CD4-positive, alpha-beta T cell treated with Interleukin-17A for 1 hour (primary cell): ENCODE results near the gene DNAH17.
"Not testable (repeated sequence)": the region's sequence is repeated elsewhere in the genome, so short reads cannot be mapped to it uniquely, and the experiment has no call there.

Experiments
- DNase-seq: peaks from one replicate; pipeline ENCODE4 v3.0.0-alpha.2; 2020

The DNAH17 gene

DNA sequence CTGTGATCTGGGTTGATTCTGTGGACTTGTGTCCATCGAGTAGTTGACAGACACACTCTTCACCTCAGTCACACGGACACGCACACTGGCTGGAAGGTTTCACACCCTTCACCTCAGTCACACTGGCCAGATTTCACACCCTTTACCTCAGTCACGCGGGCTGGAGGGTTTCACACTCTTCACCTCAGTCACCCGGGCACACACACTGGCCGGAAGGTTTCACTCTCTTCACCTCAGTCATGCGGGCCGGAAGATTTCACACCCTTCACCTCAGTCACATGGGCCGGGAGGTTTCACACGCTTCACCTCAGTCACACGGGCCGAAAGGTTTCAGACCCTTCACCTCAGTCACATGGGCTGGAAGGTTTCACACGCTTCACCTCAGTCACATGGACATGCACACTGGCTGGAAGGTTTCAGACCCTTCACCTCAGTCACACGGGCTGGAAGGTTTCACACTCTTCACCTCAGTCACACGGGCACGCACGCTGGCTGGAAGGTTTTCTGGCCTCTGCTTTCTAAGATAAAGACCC is 102.5 kb downstream of the DNAH17 start:
- peak; percentile 51 for DNase-seq

DNA sequence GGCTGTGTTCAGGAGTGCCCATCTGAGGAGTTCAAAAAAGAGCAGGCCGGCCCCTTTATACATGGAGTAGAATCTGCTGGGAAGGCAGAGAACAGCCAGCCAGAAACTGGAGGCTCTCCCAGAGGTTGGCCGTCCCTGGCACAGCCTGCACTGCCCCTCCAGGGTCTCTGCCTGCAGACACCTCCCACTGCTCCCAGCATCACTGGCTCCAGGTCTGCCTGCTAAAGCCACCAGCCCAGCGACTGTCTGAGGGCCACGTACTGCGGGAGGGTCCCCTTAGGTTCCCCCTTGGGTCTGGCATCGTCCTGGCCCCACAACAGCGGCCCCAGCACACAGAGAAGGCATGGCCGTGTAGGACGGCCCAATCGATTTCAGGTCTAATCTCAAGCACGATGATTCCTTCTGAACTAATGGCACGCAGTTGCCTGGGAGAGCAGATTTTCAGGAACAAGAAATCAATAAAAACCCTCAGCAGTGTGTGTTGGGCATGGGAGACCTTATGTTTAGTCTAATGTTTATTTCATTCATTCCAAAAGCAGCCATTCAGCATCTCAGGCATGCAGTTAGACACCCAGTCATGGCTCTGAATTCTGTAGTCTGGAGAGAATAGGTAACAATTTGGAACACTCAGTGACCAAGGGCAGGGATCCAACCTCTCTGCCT is 103.1 kb downstream of the DNAH17 start:
- no peak for DNase-seq

DNA sequence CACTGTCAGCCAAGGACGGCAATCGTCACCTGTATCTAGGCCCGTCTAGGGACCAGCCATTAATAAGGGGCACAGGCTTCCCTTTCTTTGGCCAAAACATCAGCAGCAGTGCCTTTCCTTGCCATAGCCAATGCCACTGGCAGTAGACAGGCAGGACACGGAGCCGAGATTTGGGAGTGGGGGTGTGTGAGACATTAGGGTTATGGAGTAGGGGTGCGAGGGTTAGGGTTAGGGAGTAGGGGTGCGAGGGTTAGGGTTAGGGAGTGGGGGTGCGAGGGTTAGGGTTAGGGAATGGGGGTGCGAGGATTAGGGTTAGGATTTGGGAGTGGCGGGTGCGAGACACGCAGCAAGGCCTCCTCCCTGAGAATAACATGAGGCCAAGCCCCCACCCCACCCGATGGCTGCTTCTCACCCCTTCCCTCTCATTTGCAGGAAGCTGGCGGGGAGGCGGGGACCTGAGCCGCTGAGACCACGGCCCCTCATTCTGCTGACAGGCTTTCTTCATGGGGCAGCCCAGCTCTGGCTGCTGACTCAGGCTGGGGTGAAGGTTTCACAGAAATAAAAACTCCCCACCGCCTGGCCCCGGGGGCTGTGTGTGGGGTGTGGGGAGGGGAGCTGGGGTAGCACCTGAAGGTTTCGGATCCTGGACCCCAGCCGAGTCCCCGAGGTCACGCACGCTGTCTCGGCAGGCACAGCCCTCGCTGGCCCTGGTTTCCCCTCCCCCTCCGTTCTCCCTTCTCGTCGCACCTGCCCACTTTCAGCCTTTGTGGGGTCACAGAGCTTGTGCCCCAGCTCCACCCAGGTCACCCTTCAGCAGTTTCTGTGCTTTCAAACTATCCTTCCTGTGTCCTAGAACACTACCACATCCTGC is 104.9 kb downstream of the DNAH17 start:
- no peak for DNase-seq

DNA sequence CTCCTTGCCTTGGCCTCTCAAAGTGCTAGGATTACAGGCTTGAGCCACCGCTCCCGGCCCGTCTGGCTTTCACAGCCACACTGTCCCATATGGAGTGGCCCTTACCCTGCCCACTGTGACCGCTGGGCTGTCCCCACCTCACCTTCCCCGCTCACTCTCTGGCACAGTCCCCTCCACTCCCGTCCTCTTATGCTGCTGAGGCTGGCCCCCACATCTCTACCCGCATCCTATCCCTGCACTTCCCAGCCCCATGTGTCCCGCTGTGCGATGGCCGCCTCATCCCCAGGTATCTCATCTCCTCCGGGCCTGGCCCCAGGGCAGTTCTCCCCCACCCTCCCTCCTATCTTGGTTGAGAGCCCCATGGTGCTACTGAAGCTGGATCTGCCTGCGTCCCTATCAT is 105.6 kb downstream of the DNAH17 start:
- no peak for DNase-seq

DNA sequence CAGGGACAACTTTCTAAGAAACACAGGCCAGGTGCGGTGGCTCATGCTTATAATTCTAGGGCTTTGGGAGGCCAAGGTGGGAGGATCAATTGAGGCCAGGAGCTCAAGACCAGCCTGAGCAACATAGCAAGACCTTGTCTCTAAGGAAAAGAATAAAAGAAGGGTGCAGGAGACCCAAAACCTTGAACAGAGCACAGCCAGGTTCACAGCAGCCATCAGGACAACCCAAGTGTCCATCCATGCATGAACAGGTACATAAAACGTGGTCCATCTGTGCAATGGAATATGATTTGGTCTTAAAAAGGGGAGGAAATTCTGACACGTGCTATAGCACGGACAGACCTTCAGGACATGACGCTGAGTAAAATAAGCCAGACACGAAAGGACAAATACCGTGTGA is 107.8 kb downstream of the DNAH17 start:
- no peak for DNase-seq

DNA sequence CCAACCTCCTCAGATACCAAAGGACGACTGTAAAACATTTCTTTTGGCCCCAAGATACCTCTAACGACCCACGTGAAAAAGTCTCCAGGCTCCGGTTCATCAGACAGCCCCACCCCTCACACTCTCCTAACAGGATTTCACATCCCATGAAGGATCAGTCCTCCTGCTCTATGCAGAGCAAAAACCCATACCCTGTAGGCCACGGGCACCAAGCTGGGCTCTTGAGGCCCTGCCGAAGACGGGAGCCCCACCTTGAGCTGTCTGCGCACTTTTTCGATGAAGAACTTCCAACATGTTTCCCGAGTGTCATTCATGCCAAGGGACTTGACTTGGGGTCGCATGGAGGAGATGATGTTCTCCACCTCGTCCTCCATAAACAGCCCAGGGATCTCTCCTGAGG is 108.8 kb downstream of the DNAH17 start:
- DNase-seq = no peak

DNA sequence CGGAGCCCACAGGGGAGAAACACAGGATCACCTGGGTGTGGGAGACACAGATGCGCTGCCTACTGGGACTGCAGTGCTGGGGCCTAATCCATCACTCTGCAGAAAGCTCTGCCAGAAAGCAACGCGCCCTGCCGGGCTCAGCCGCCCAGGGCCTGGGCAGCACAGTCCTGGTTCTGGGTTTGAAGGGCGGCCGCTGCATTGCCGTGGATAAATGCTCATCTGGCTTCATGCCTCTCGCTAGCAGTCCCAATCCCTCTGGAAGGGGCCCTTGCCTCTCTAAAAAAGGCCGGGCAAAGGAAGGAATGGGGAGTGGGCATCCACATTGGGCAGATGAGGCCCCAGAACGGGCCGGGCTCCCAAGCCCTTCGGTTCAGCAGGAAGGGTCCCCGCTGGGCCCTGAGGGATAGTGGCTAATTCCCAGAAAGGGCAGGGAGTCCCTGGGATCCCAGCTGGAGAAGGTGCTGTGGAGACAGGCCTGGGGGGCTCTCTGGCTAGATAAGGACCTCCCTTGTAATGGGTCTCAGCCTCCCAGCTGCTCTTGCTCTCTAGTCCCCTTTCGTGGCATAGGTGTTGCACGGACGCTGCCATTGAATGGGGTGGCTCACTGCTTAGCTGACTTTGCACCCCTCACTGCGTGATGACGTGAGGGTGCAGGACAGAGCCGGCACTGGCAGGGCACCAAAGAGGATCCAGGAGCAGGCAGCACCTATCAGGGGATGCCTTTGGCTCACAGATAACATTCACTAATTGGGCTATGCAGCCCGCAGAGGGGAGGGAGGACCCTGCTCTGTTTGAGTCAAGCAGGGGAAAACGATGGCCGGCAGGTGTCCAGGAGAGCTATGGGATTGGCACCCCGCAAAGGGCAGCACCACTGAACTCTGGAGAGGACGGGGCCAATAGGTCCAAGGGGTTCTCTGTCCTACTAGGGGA is 110.1 kb downstream of the DNAH17 start:
- no peak for DNase-seq

DNA sequence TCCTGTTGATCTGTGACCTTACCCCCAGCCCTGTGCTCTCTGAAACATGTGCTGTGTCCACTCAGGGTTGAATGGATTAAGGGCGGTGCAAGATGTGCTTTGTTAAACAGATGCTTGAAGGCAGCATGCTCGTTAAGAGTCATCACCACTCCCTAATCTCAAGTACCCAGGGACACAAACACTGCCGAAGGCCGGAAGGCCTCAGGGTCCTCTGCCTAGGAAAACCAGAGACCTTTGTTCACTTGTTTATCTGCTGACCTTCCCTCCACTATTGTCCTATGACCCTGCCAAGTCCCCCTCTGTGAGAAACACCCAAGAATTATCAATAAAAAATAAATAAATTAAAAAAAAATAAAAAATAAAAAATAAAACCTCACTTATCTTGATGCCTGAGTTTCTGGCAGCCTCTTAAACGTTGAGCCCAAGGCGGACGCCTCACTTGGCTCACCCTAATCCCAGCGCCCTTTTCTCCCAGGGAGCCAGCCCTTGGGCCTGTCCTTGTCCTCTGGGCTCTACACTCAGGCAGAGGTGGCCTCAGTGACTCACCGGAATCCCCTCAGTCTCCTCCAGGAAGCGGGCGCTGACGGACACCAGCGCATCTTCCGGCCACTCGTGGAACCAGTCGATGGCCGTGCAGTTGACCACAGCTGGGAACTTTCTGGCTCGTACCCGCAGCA is 110.9 kb downstream of the DNAH17 start:
- DNase-seq = not testable (repeated sequence)

DNA sequence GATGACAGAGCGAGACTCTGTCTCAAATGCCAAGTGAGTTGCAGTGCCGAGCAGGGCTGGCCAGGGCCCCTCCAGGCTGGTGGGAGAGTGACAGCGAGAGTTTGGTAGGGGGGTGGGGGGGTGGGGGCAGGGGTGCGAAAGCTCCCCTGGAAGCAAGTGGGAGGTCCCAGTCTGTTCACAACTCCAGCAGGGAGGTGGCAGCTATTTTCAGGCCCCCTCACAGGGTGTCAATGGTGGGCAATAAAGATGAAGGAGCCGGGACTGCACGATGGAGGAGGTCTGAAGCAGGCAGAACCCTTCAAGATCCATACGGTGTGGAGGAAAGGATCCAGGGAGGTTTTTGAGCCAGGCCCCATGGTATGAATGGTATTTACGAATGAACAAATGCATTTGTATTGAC is 115.0 kb downstream of the DNAH17 start:
- no peak for DNase-seq

DNA sequence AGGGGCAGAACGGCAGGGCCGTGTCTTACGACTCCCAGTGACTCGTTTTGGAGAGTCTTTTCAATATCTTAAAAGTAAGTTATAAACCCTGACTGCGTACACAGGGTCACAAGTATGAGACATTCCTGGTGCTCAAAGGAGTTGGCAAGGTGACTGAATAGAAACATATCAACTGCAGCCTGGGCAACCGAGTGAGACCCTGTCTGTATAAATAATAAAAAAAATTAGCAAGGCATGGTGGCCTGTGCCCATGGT is 115.5 kb downstream of the DNAH17 start:
- no peak for DNase-seq

DNA sequence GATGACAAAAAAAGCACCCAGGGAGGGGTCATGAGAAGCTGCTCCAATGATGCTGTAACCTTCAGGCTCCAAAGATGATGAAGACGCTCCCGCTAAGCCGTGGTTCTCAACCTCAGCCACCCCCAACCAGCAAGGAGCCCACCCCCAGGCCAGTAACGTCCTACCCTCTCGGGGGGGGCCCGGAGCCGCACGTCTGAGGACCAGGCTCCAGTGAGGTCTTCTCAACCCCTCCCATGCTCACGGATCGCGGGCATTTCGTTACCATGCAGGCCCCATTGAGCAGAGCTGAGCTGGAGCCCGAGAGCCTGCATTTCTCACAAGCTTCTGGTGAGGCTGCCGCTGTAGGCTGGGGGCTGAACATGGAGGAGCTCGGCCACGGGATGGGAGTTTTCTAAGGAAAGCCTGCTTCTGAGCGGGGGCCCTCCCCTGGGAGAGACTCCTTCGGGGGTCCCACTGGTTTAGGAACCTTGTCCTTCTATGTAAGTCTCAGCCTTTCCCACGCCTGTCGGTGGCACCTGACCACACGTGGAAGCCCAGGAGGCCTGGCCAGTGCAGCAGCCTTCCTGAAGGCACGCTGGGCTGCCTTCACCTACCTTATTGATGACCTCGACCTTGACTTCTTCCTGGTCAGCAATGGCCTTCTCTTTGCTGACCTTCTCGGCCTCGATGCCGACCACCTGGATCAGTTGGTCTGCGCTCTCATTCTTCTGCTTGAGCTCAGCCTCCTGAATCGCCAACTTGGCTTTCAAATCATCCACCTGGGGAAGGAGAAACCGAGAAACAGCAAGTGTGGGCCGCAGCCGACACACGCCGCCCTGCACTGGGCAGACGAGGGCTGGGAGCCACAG is 116.0 kb downstream of the DNAH17 start:
- no peak for DNase-seq

DNA sequence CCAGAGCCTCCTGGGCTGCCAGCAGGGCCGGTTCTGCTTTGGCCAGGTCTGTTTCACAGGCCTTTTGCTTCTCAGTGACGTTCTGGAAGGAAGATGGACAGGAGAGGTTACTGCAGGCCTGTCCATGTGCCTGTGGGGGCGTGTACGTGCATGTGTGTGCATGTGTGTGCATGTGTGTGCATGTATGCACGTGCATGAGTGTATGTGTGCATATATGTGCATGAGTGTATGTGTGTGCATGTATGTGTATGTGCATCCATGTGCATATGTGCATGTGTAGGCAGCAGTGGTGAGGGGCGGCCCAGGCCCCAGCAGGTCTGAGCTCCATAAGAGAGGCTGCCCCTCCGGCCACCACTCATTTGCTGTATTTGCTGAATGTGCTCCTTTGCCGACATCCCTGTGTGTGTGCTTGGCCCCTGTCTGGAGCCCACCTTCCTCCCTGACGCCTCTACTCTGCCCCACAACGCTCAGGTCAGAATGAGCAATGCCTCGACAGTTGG is 117.0 kb downstream of the DNAH17 start:
- DNase-seq = no peak

DNA sequence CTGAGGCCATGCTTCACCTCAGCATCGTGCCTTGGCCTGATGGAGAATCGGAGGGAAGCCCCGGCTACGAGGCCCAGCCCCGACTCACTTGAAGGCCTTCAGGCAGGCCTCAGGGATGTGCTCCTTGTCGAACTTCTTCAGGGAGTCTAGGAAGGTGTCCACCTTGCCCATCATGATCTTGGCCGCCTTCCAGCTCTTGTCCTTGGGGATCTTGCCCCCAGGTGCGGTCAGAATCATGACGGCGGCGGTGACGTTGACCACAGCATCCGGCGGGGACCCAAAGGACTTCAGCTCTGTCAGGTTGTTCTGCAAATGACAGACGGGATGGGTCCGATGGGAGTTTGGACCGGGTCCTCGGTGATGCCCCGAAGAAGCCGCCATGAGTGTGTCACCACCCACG is 117.5 kb downstream of the DNAH17 start:
- no peak for DNase-seq

DNA sequence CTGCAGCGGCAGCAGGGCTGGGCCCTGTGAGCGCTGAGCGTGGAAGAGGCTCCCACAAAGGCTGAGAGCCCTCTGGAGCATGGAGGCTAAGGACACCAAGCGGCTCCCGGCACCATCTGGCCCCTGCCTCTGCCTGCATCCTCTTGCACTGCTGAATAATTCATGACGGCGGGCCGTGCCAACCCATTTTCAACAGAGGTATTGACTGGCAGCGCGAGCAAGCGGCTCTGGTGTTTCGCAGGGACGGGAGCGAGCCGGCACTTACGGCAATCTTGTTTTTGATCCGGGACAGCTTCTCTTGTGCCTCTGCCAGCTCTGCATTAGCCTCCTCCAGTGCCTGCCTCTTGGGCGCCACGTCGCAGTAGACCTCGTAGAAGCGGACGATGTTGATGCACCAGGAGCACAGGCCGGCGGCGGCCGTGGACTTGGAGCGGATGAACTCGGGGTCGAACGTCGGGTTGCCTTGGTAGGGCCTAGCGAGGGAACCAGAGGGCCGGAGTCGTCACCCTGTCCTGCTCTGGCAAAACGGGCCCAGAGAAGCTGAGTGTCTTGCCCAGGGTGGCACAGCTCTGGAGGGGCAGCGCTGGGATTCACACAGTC is 118.4 kb downstream of the DNAH17 start:
- no peak for DNase-seq

DNA sequence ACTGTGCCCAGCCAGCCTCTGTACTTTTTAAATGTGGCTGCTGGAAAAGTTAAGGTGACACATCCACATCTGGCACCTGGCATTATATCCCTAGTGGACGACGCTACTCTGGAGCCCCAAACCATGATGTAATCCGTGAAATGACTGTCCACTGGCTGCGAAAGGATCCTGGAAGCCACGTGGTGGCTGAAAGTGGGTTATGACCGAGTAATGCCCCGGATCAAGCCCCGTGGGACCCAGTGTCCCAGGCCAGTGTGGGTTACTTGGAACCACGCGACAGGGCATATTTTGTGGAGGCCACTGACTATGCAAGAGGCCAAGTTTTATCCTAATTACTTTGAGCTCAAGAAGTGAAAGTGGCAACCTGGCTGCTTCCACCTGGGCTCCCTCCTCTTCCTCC is 119.1 kb downstream of the DNAH17 start:
- DNase-seq = no peak

DNA sequence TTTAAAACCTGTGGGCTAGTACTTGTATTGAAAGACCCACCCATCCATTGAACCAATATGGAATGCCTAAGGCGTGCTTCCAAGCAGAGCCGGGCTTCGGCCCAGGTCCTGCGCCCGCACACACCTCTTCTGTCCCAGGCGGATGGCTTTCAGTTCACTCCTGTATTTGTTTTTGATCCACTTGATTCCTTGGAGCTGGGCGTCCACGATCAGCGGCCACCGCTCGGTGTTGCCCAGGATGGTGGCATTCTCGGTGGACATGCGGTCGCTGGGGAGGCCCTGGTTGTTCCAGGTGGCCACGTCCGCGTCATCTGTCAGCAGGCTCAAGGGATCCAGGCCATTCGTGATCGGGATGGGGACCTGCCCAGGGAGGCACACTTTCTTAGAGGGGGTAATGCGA is 122.8 kb downstream of the DNAH17 start:
- no peak for DNase-seq

DNA sequence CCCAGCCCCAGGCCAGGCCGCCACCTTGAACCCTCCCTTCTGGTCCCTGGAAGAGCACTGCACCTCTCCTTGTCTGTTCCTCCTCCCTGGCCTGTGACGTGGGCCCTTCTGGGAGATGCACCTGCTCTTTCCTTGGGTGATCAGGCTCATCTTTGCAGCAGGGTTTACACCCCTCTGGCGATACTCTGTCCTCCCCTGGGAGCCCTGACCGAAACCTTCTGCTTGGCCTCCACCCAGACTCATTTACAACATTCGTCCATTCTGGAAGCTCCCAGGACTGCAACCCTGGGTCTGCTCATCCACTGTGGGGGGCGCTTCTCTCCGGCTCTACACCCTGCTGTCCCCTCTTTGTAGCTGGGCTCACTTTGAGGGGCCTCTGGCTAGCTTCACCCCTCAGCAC is 125.4 kb downstream of the DNAH17 start:
- DNase-seq = no peak

DNA sequence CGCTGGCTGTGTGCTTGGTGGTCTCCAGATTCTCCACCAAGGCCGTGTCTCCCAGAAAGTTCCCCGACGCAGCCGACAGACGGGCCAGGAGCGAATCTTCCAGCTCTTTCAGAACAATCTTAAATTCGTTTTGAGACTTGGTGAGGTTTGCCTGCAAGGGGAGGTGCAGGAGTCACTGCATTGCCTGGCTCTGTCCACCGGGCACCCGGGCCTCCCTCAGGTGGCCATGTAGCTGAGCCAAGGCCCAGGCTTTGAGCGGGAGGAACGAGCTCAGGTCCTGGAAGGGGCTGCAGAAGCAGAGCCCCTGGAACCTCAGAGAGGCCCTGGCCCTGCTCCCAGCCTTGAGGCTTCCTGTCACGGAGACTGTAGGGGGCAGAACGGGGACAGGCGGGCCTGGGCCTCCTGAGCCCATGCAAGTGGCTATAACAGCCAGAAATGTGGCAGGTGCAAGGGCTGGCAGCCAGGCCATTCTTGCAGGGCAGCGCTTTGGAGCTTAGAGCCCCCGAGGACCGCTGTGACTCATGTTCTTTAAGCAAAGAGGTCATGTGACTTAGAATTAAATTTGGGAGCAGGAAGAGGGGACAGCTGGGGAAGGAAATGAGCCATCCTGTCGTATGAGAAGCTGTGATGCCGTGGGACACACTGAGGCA is 126.4 kb downstream of the DNAH17 start:
- no peak for DNase-seq

DNA sequence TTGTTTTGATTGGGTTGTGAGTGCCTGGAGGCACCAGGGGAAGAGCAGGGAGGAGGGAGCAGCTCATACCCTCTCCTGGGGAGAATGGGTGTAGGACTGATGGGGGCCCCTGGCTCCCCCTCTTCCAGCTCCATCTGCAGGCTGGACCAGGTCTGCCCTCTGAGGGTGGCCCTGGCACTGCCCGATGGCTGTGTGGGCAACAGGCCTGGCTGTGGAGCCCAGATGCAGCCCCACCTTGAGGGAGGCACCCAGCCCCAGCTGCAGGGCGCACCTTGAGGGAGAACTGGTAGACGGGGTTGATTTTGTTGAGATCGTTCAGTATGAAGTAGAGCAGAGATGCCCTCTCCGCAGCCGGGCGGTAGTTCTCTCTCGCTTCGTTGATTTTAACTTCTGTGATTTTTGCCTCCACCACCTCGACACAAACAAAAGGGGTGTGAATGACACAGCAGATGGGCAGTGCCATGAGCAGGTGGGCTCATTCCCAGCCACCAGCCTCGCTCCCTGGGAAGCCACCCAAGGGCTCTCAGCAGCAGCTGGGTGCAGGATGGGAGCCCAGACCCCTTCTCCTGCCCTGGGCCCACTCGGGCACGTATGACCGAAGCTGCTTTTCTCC is 127.1 kb downstream of the DNAH17 start:
- no peak for DNase-seq

DNA sequence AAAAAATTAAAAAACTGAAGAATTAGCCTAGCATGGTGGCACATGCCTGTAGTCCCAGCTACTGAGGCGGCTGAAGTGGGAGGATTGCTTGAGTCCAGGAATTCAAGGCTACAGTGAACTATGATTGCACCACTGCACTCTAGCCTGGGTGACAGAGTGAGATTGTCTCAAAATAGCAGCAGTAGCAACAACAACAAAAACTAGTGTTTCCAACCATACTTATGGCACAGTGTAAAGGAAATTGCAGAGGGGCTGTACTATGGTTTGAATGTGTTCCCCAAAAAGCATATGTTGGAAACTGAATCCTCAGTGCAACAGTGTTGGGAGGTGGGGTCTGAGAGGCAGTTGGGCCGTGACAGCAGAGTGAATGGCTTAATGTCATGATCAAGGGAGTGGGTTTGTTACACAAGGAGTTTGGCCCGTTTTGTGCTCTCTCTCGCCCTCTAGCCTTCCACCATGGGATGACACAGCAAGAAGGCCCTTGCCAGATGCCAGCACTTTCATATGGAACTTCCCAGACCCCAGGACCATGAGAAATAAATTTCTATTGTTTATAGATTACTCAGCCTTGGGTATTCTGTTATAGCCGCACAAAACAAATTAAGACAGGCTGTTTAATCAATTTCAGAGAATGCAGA is 128.7 kb downstream of the DNAH17 start:
- DNase-seq = no peak
